Measurements from ENCODE around the gene MFSD6. TPM values are rescaled to one million over a fixed set of nuclear protein-coding genes. Genes with fewer than 3 reads are reported as not detected.

MFSD6 gene
- total RNA-seq, 1 donor from 2014 or later: 52.4 TPM

- Histone ChIP-seq H3K36me3 (ENCODE audit: control insufficient read depth, insufficient read depth, low read length) (no peaks in the 10 kb centered on the region), H3K4me3 (ENCODE audit: low read depth, low read length) (no peak overlapping the region), H3K27me3 (ENCODE audit: control insufficient read depth, insufficient read depth, low read length) (no peaks in the 10 kb centered on the region)
- DNase-seq (ENCODE audit: low read depth): no peak
- no peak for TF ChIP-seq CTCF (IDR thresholded peaks at IDR 0.05; ENCODE audit: insufficient read depth, low read length, poor library complexity, severe bottlenecking)
Observed at GRCh38 chr2:190443778-190444481, 35.8 kb downstream of the MFSD6 start.

GRCh38 chr2:190444976-190445375 is 36.8 kb downstream of the MFSD6 start:
- no peak overlapping the region for H3K4me3 ChIP-seq (ENCODE audit: low read depth, low read length)
- H3K36me3 ChIP-seq (ENCODE audit: control insufficient read depth, insufficient read depth, low read length): no peaks in the 10 kb centered on the region
- no peak for TF ChIP-seq CTCF (IDR thresholded peaks at IDR 0.05; ENCODE audit: insufficient read depth, low read length, poor library complexity, severe bottlenecking)
- DNase-seq (ENCODE audit: low read depth): no peak
- no peaks in the 10 kb centered on the region for H3K27me3 ChIP-seq (ENCODE audit: control insufficient read depth, insufficient read depth, low read length)

- H3K36me3 ChIP-seq (ENCODE audit: control insufficient read depth, insufficient read depth, low read length): no peaks in the 10 kb centered on the region
- no peak for DNase-seq (ENCODE audit: low read depth)
- H3K4me3 ChIP-seq (ENCODE audit: low read depth, low read length): no peak overlapping the region
- no peaks in the 10 kb centered on the region for H3K27me3 ChIP-seq (ENCODE audit: control insufficient read depth, insufficient read depth, low read length)
- TF ChIP-seq CTCF (IDR thresholded peaks at IDR 0.05; ENCODE audit: insufficient read depth, low read length, poor library complexity, severe bottlenecking): no peak
Observed at GRCh38 chr2:190446193-190446592, 38.0 kb downstream of the MFSD6 start.

- Histone ChIP-seq H3K27me3 (ENCODE audit: control insufficient read depth, insufficient read depth, low read length) (no peaks in the 10 kb centered on the region), H3K36me3 (ENCODE audit: control insufficient read depth, insufficient read depth, low read length) (no peaks in the 10 kb centered on the region), H3K4me3 (ENCODE audit: low read depth, low read length) (no peak overlapping the region)
- no peak for TF ChIP-seq CTCF (IDR thresholded peaks at IDR 0.05; ENCODE audit: insufficient read depth, low read length, poor library complexity, severe bottlenecking)
- DNase-seq (ENCODE audit: low read depth): no peak
Observed at GRCh38 chr2:190446750-190447516, 38.8 kb downstream of the MFSD6 start.

- Histone ChIP-seq H3K4me3 (ENCODE audit: low read depth, low read length) (no peak overlapping the region), H3K36me3 (ENCODE audit: control insufficient read depth, insufficient read depth, low read length) (no peaks in the 10 kb centered on the region), H3K27me3 (ENCODE audit: control insufficient read depth, insufficient read depth, low read length) (no peaks in the 10 kb centered on the region)
- DNase-seq (ENCODE audit: low read depth): no peak
- no peak for TF ChIP-seq CTCF (IDR thresholded peaks at IDR 0.05; ENCODE audit: insufficient read depth, low read length, poor library complexity, severe bottlenecking)
Observed at GRCh38 chr2:190447766-190448165, 39.6 kb downstream of the MFSD6 start.

Data from kidney epithelial cell (primary cell).